BLaER1 treated with 17β-estradiol and CSF1 and Interleukin-3, amounts not matched to agents 10 nM and 100 nM (cell line): Measurements from ENCODE around the gene ANKAR.
"Not testable (repeated sequence)": the region's sequence is repeated elsewhere in the genome, so short reads cannot be mapped to it uniquely, and the experiment has no call there.

ENCODE experiments used
- H3K27ac ChIP-seq, 11 experiments: shearing (Covaris generic); formaldehyde crosslinking; 2 replicates each; pipeline ENCODE4 v1.8.1; 2022
- H3K27me3 ChIP-seq, 11 experiments: shearing (Covaris generic); formaldehyde crosslinking; 2 replicates each; pipeline ENCODE4 v1.8.1; 2022
- H3K36me3 ChIP-seq, 11 experiments: shearing (Covaris generic); formaldehyde crosslinking; 2 replicates each; pipeline ENCODE4 v1.8.1; 2022
- H3K4me1 ChIP-seq, 10 experiments: shearing (Covaris generic); formaldehyde crosslinking; 2 replicates each; pipeline ENCODE4 v1.8.1; 2022
- H3K4me2 ChIP-seq, 11 experiments: shearing (Covaris generic); formaldehyde crosslinking; 2 replicates each; pipeline ENCODE4 v1.8.1; 2022
- H3K4me3 ChIP-seq, 10 experiments: shearing (Covaris generic); formaldehyde crosslinking; 2 replicates each; pipeline ENCODE4 v1.8.1; 2022
- H3K9ac ChIP-seq, 11 experiments: shearing (Covaris generic); formaldehyde crosslinking; 2 replicates each; pipeline ENCODE4 v1.8.1; 2022
- H3K9me3 ChIP-seq, 11 experiments: shearing (Covaris generic); formaldehyde crosslinking; replicated peaks in 1 of 11; 2 replicates each; pipeline ENCODE4 v1.8.1; 2022
- H4K20me1 ChIP-seq, 11 experiments: shearing (Covaris generic); formaldehyde crosslinking; 2 replicates each; pipeline ENCODE4 v1.8.1; 2022
- Cebpa-rat ChIP-seq, 11 experiments: shearing (Covaris generic); IDR thresholded peaks; 2 replicates each; pipeline ENCODE4 v1.8.1; 2022

ANKAR gene

GRCh38 chr2:189635353-189635752, 39.1 kb upstream of the ANKAR start:
- TF ChIP-seq Cebpa-rat (IDR thresholded peaks at IDR 0.05), result no peak
- Histone ChIP-seq H3K27me3 (no peaks in the 10 kb centered on the region), H3K4me1 (peaks cover 0 to 2% (median 0%) of the 10 kb centered on the region in 10 experiments; a peak in 1 of 20 replicates), H3K4me2 (no peak overlapping the region), H3K27ac (no peak overlapping the region), H3K36me3 (no peaks in the 10 kb centered on the region), H4K20me1 (no peaks in the 10 kb centered on the region), H3K9me3 (no peaks in the 10 kb centered on the region), H3K4me3 (no peak overlapping the region), H3K9ac (no peak overlapping the region)

- H3K4me2 ChIP-seq, result no peak overlapping the region
- H3K4me1 ChIP-seq, result no peaks in the 10 kb centered on the region
- H4K20me1 ChIP-seq, result no peaks in the 10 kb centered on the region
- H3K9ac ChIP-seq, result no peak overlapping the region
- no peak overlapping the region for H3K4me3 ChIP-seq
- no peaks in the 10 kb centered on the region for H3K27me3 ChIP-seq
- TF ChIP-seq Cebpa-rat (IDR thresholded peaks at IDR 0.05), result no peak
- no peaks in the 10 kb centered on the region for H3K36me3 ChIP-seq
- H3K27ac ChIP-seq, result no peak overlapping the region
- H3K9me3 ChIP-seq, result no peaks in the 10 kb centered on the region
Measured at GRCh38 chr2:189638301-189639006, 36.0 kb upstream of the ANKAR start.

GRCh38 chr2:189639007-189639609, 35.4 kb upstream of the ANKAR start:
- no peak overlapping the region for H3K9ac ChIP-seq
- no peaks in the 10 kb centered on the region for H3K27me3 ChIP-seq
- H3K4me1 ChIP-seq, result no peaks in the 10 kb centered on the region
- H3K9me3 ChIP-seq, result no peaks in the 10 kb centered on the region
- H3K27ac ChIP-seq, result no peak overlapping the region
- H3K4me2 ChIP-seq, result no peak overlapping the region
- H4K20me1 ChIP-seq, result no peaks in the 10 kb centered on the region
- TF ChIP-seq Cebpa-rat (IDR thresholded peaks at IDR 0.05), result no peak
- no peak overlapping the region for H3K4me3 ChIP-seq
- no peaks in the 10 kb centered on the region for H3K36me3 ChIP-seq

GRCh38 chr2:189641002-189641401, 33.5 kb upstream of the ANKAR start:
- H3K36me3 ChIP-seq, result no peaks in the 10 kb centered on the region
- no peak overlapping the region for H3K9ac ChIP-seq
- no peak overlapping the region for H3K27ac ChIP-seq
- H3K4me3 ChIP-seq, result no peak overlapping the region
- H3K4me2 ChIP-seq, result no peak overlapping the region
- no peaks in the 10 kb centered on the region for H3K9me3 ChIP-seq
- H4K20me1 ChIP-seq, result no peaks in the 10 kb centered on the region
- H3K4me1 ChIP-seq, result peaks cover 0 to 13% (median 0%) of the 10 kb centered on the region in 10 experiments; a peak in 4 of 20 replicates
- TF ChIP-seq Cebpa-rat (IDR thresholded peaks at IDR 0.05), result no peak
- no peaks in the 10 kb centered on the region for H3K27me3 ChIP-seq

- H3K9ac ChIP-seq, result no peak overlapping the region
- H3K9me3 ChIP-seq, result no peaks in the 10 kb centered on the region
- no peak overlapping the region for H3K4me3 ChIP-seq
- H3K4me2 ChIP-seq, result no peak overlapping the region
- H3K36me3 ChIP-seq, result no peaks in the 10 kb centered on the region
- no peak overlapping the region for H3K27ac ChIP-seq
- no peak for TF ChIP-seq Cebpa-rat (IDR thresholded peaks at IDR 0.05)
- H4K20me1 ChIP-seq, result no peaks in the 10 kb centered on the region
- H3K27me3 ChIP-seq, result no peaks in the 10 kb centered on the region
- H3K4me1 ChIP-seq, result peaks cover 0 to 19% (median 0%) of the 10 kb centered on the region in 10 experiments; a peak in 4 of 20 replicates
Measured at GRCh38 chr2:189641590-189641989, 32.9 kb upstream of the ANKAR start.

- Histone ChIP-seq H3K4me1 (peaks cover 0 to 28% (median 0%) of the 10 kb centered on the region in 10 experiments; a peak in 4 of 20 replicates), H3K4me2 (peak overlapping the region in 2 of 11 experiments; percentile 61 to 64; a peak in 3 of 22 replicates), H3K27ac (0 out of 22 replicates have a peak overlapping the region, but pooled peaks of 1 of the 11 experiments have one; percentile 8), H3K9ac (no peak overlapping the region), H3K36me3 (no peaks in the 10 kb centered on the region), H4K20me1 (no peaks in the 10 kb centered on the region), H3K9me3 (peaks cover 7 to 11% (median 9%) of the 10 kb centered on the region in 11 experiments; a peak in 16 of 22 replicates), H3K4me3 (no peak overlapping the region), H3K27me3 (no peaks in the 10 kb centered on the region)
- no peak for TF ChIP-seq Cebpa-rat (IDR thresholded peaks at IDR 0.05)
Measured at GRCh38 chr2:189646521-189646920, 27.9 kb upstream of the ANKAR start.

- Histone ChIP-seq H4K20me1 (no peaks in the 10 kb centered on the region), H3K9ac (no peak overlapping the region), H3K36me3 (no peaks in the 10 kb centered on the region), H3K4me2 (no peak overlapping the region), H3K4me1 (peaks cover 0 to 28% (median 0%) of the 10 kb centered on the region in 10 experiments; a peak in 4 of 20 replicates), H3K4me3 (no peak overlapping the region), H3K9me3 (peaks cover 19 to 32% (median 28%) of the 10 kb centered on the region in 11 experiments), H3K27ac (no peak overlapping the region), H3K27me3 (no peaks in the 10 kb centered on the region)
- no peak for TF ChIP-seq Cebpa-rat (IDR thresholded peaks at IDR 0.05)
Measured at GRCh38 chr2:189648846-189649509, 25.5 kb upstream of the ANKAR start.

- Histone ChIP-seq H3K4me2 (no peak overlapping the region), H3K36me3 (no peaks in the 10 kb centered on the region), H3K4me1 (peaks cover 0 to 12% (median 0%) of the 10 kb centered on the region in 10 experiments; a peak in 4 of 20 replicates), H4K20me1 (no peaks in the 10 kb centered on the region), H3K27ac (no peak overlapping the region), H3K4me3 (no peak overlapping the region), H3K9ac (no peak overlapping the region), H3K27me3 (no peaks in the 10 kb centered on the region), H3K9me3 (peaks cover 19 to 32% (median 28%) of the 10 kb centered on the region in 11 experiments)
- TF ChIP-seq Cebpa-rat (IDR thresholded peaks at IDR 0.05), result 0 out of 22 replicates have a peak, but pooled peaks of 1 of the 11 experiments have one; percentile 13
Measured at GRCh38 chr2:189651284-189651683, 23.2 kb upstream of the ANKAR start.

GRCh38 chr2:189653464-189653863, 21.0 kb upstream of the ANKAR start:
- Histone ChIP-seq H3K9me3 (peaks cover 19 to 32% (median 28%) of the 10 kb centered on the region in 11 experiments), H3K4me1 (peaks cover 8 to 12% (median 10%) of the 10 kb centered on the region in 10 experiments)
- not testable (repeated sequence) for H3K36me3 ChIP-seq, H3K27me3 ChIP-seq, H3K4me3 ChIP-seq, H4K20me1 ChIP-seq, H3K27ac ChIP-seq, H3K4me2 ChIP-seq, H3K9ac ChIP-seq
